Astrocyte of the hippocampus (primary cell): ENCODE data around the gene USP37.
"Not testable (repeated sequence)": the region's sequence is repeated elsewhere in the genome, so short reads cannot be mapped to it uniquely, and the experiment has no call there.

Experiments
- DNase-seq: peaks from one replicate; pipeline ENCODE4 v3.0.0; 2011; ENCODE audit warnings: low read depth, low spot score

Gene USP37

GRCh38 chr2:218568190-218569037 lies at the start of gene USP37, which contains the start of gene CNOT9:
USP37 (minus strand) TSS chr2:218568351; CDS start chr2:218558653, 9,698 bp downstream.
CNOT9 (plus strand) TSS chr2:218568839; CDS start chr2:218568955, 116 bp downstream.
- peak; percentile 99 for DNase-seq

- no peak for DNase-seq
Measured at GRCh38 chr2:218615868-218616315, 47.7 kb upstream of the USP37 start.

GRCh38 chr2:218607436-218608115 lies 39.4 kb upstream of the USP37 start, which contains the start of gene PLCD4:
PLCD4 (plus strand) TSS chr2:218607899; CDS start chr2:218615740, 7,841 bp downstream.
- peak; percentile 56 for DNase-seq

- DNase-seq: peak; percentile 63
Measured at GRCh38 chr2:218605432-218605831, 37.3 kb upstream of the USP37 start.

- DNase-seq: no peak
Measured at GRCh38 chr2:218585541-218585940, 17.4 kb upstream of the USP37 start.

GRCh38 chr2:218583983-218584850 lies 16.1 kb upstream of the USP37 start:
- DNase-seq: no peak

- DNase-seq: peak; percentile 45
Measured at GRCh38 chr2:218582076-218582475, 13.9 kb upstream of the USP37 start.

GRCh38 chr2:218578272-218578877 lies 10.2 kb upstream of the USP37 start:
- DNase-seq: no peak

GRCh38 chr2:218577482-218578220 lies 9.5 kb upstream of the USP37 start:
- DNase-seq: no peak

- DNase-seq: no peak
Measured at GRCh38 chr2:218576854-218577253, 8.7 kb upstream of the USP37 start.

- peak; percentile 36 for DNase-seq
Measured at GRCh38 chr2:218570850-218571249, 2.7 kb upstream of the USP37 start.

- peak; percentile 67 for DNase-seq
Measured at GRCh38 chr2:218569661-218570500, 1.7 kb upstream of the USP37 start.

- peak; percentile 83 for DNase-seq
Measured at GRCh38 chr2:218569038-218569431, 884 bp upstream of the USP37 start.

GRCh38 chr2:218567797-218568189 lies 358 bp downstream of the USP37 start:
- DNase-seq: no peak

GRCh38 chr2:218566296-218566695 lies 1.9 kb downstream of the USP37 start:
- no peak for DNase-seq

- DNase-seq: no peak
Measured at GRCh38 chr2:218564056-218564455, 4.1 kb downstream of the USP37 start.

- no peak for DNase-seq
Measured at GRCh38 chr2:218558986-218559385, 9.2 kb downstream of the USP37 start.

- DNase-seq: no peak
Measured at GRCh38 chr2:218557941-218558340, 10.2 kb downstream of the USP37 start.

- no peak for DNase-seq
Measured at GRCh38 chr2:218555527-218555926, 12.6 kb downstream of the USP37 start.

- not testable (repeated sequence) for DNase-seq
Measured at GRCh38 chr2:218554225-218554624, 13.9 kb downstream of the USP37 start.
